ENCODE results near the gene C1orf167. TPM values are rescaled to one million over a fixed set of nuclear protein-coding genes. Genes with fewer than 3 reads are reported as not detected.
A peak's percentile ranks its signal among the peaks of the same experiment; 100 is the strongest.

C1orf167 gene
- total RNA-seq, 1 experiment from 2014 or later = not detected

DNA sequence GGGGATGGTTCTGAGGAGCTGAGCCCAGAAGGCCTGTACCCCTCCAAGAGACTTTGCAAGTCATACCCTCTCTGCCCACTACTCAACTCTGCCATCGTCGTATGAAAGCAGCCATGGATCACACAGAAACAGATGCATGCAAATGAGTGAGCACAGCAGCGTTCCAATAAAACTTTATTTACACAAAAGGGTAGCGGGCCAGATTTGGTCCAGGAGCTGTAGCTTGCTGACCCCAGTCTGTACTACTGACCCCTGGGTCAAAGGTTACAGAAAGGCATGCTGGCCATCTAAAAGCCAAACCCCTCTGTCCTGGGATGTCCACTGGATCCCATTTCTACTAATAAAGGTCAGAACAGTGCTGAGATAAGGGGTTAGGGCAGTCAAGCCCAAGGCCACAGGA, 34.9 kb upstream of the C1orf167 start:
- POLR2A ChIA-PET (ENCODE audit: unreplicated experiment) = no interaction called here
- intact Hi-C loops (cut with micrococcal nuclease) = no loop called here
- H3K9me3 ChIP-seq (ENCODE audit: low read length) = no peaks in the 10 kb centered on the region
- no peak overlapping the region for H3K27ac ChIP-seq (ENCODE audit: low read length)
- H2AFZ ChIP-seq (ENCODE audit: low read length) = no peak overlapping the region
- no peaks in the 10 kb centered on the region for H3K36me3 ChIP-seq (ENCODE audit: low read depth, low read length)
- ATAC-seq = no peak
- no peak for DNase-seq
- no TSS peak for BruUV-seq (replicated peaks)
- H3K4me1 ChIP-seq (ENCODE audit: insufficient read depth, low read length) = peaks cover 7% of the 10 kb centered on the region; the same call in 1 of the 2 replicates
- CTCF ChIA-PET = no interaction called here
- H3K9me2 ChIP-seq (replicated peaks; ENCODE audit: low read length) = no peaks in the 10 kb centered on the region
- H3K79me2 ChIP-seq (ENCODE audit: low read length) = no peaks in the 10 kb centered on the region
- H3K4me3 ChIP-seq (ENCODE audit: low read length) = no peak overlapping the region
- no peak overlapping the region for H3K9ac ChIP-seq (ENCODE audit: low read length)
- TF ChIP-seq, protein P1, sequence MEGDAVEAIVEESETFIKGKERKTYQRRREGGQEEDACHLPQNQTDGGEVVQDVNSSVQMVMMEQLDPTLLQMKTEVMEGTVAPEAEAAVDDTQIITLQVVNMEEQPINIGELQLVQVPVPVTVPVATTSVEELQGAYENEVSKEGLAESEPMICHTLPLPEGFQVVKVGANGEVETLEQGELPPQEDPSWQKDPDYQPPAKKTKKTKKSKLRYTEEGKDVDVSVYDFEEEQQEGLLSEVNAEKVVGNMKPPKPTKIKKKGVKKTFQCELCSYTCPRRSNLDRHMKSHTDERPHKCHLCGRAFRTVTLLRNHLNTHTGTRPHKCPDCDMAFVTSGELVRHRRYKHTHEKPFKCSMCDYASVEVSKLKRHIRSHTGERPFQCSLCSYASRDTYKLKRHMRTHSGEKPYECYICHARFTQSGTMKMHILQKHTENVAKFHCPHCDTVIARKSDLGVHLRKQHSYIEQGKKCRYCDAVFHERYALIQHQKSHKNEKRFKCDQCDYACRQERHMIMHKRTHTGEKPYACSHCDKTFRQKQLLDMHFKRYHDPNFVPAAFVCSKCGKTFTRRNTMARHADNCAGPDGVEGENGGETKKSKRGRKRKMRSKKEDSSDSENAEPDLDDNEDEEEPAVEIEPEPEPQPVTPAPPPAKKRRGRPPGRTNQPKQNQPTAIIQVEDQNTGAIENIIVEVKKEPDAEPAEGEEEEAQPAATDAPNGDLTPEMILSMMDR (conservative IDR thresholded peaks at IDR 0.05; ENCODE audit: low read depth, low read length) = no peak
- TF ChIP-seq EZH2phosphoT487 (IDR thresholded peaks at IDR 0.05; ENCODE audit: borderline replicate concordance, low read length) (no peak), EZH2 (IDR thresholded peaks at IDR 0.05; ENCODE audit: low read length, unreplicated experiment) (no peak)
- no peaks in the 10 kb centered on the region for H3F3A ChIP-seq (ENCODE audit: low read length, unreplicated experiment)
- H4K20me1 ChIP-seq (ENCODE audit: low read length) = no peaks in the 10 kb centered on the region
- no peaks in the 10 kb centered on the region for H3K27me3 ChIP-seq (ENCODE audit: low read length)
- no peak overlapping the region for H3K4me2 ChIP-seq (ENCODE audit: low read length)

DNA sequence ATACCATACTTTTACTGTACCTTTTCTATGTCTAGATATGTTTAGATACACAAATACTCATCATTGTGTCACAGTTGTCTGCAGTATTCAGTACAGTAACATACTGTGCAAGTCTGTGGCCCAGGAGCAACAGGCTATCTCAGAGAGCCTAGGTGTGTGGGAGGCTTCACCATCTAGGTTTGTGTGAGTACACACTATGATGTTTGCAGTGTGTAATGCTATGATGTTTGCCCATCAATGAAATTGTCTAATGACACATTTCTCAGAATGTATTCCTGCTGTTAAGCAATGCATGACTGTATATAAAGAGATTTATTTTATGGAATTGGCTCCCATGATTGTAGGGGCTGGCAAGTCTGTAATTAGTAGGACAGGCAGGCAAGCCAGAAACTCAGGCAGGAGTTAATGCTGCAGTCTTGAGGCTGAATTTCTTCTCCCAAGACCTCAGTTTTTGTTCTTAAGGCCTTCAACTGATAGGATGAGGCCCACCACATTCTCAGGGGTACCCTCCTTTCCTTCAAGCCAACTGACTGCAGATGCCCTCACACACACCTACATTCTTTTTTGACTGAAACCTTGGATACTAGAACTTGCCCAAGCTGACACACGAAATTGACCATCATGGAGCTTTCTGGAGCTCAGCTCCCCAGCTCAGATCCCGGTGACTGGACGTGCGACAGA, 33.7 kb upstream of the C1orf167 start:
- Histone ChIP-seq H4K20me1 (ENCODE audit: low read length) (no peaks in the 10 kb centered on the region), H3K9ac (ENCODE audit: low read length) (no peak overlapping the region), H3K4me3 (ENCODE audit: low read length) (no peak overlapping the region), H3K27ac (ENCODE audit: low read length) (no peak overlapping the region), H3K27me3 (ENCODE audit: low read length) (no peaks in the 10 kb centered on the region), H3K9me2 (replicated peaks; ENCODE audit: low read length) (no peaks in the 10 kb centered on the region), H3K9me3 (ENCODE audit: low read length) (no peaks in the 10 kb centered on the region), H3K36me3 (ENCODE audit: low read depth, low read length) (no peaks in the 10 kb centered on the region), H3K79me2 (ENCODE audit: low read length) (no peaks in the 10 kb centered on the region), H3K4me1 (ENCODE audit: insufficient read depth, low read length) (peaks cover 7% of the 10 kb centered on the region; the same call in 1 of the 2 replicates), H3K4me2 (ENCODE audit: low read length) (no peak overlapping the region), H2AFZ (ENCODE audit: low read length) (no peak overlapping the region), H3F3A (ENCODE audit: low read length, unreplicated experiment) (no peaks in the 10 kb centered on the region)
- DNase-seq = peak; percentile 49
- POLR2A ChIA-PET (ENCODE audit: unreplicated experiment) = no interaction called here
- TF ChIP-seq, protein P1 (conservative IDR thresholded peaks at IDR 0.05; ENCODE audit: low read depth, low read length) = no peak
- TF ChIP-seq EZH2 (IDR thresholded peaks at IDR 0.05; ENCODE audit: low read length, unreplicated experiment) (no peak), EZH2phosphoT487 (IDR thresholded peaks at IDR 0.05; ENCODE audit: borderline replicate concordance, low read length) (no peak)
- no TSS peak for BruUV-seq (replicated peaks)
- CTCF ChIA-PET = no interaction called here
- intact Hi-C loops (cut with micrococcal nuclease) = no loop called here
- peak; percentile 31 for ATAC-seq

DNA sequence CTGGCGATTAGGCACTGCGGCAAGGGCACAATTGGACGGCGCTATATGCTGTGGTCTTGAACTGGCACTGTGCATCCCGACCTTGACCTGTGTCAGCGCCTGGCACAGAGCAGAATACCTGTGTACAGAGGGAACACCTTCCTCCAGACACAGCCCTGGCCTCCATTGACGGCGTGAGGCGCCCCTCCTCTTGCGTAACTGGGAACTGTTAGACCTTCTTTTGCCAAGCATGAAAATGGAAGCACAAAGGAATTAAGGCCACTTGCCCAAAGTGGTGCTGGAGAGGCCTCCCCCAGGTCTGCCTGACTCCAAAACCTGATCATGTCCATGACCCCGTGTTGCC, 32.9 kb upstream of the C1orf167 start:
- Histone ChIP-seq H3K27ac (ENCODE audit: low read length) (no peak overlapping the region), H3K9me3 (ENCODE audit: low read length) (no peaks in the 10 kb centered on the region), H3K4me1 (ENCODE audit: insufficient read depth, low read length) (peaks cover 7% of the 10 kb centered on the region; the same call in 1 of the 2 replicates), H4K20me1 (ENCODE audit: low read length) (no peaks in the 10 kb centered on the region), H3K9me2 (replicated peaks; ENCODE audit: low read length) (no peaks in the 10 kb centered on the region), H2AFZ (ENCODE audit: low read length) (no peak overlapping the region), H3K36me3 (ENCODE audit: low read depth, low read length) (no peaks in the 10 kb centered on the region), H3F3A (ENCODE audit: low read length, unreplicated experiment) (no peaks in the 10 kb centered on the region), H3K9ac (ENCODE audit: low read length) (no peak overlapping the region), H3K27me3 (ENCODE audit: low read length) (no peaks in the 10 kb centered on the region), H3K79me2 (ENCODE audit: low read length) (no peaks in the 10 kb centered on the region), H3K4me3 (ENCODE audit: low read length) (no peak overlapping the region), H3K4me2 (ENCODE audit: low read length) (no peak overlapping the region)
- no TSS peak for BruUV-seq (replicated peaks)
- DNase-seq = no peak
- TF ChIP-seq EZH2phosphoT487 (IDR thresholded peaks at IDR 0.05; ENCODE audit: borderline replicate concordance, low read length) (no peak), EZH2 (IDR thresholded peaks at IDR 0.05; ENCODE audit: low read length, unreplicated experiment) (no peak)
- TF ChIP-seq, protein P1 (conservative IDR thresholded peaks at IDR 0.05; ENCODE audit: low read depth, low read length) = no peak
- POLR2A ChIA-PET (ENCODE audit: unreplicated experiment) = no interaction called here
- CTCF ChIA-PET = no interaction called here
- ATAC-seq = no peak
- intact Hi-C loops (cut with micrococcal nuclease) = no loop called here

Measured in PC-3 (cell line).